ENCODE data around the gene OR52A1. TPM values are rescaled to one million over a fixed set of nuclear protein-coding genes. Genes with fewer than 3 reads are reported as not detected.

Gene OR52A1
- total RNA-seq, 2 experiments from 2014 or later = not detected

- Histone ChIP-seq H3K9me2 (ENCODE audit: insufficient read depth, low read length) (no peaks in the 10 kb centered on the region), H3K9me3 (ENCODE audit: low read length) (no peaks in the 10 kb centered on the region), H3K79me2 (ENCODE audit: insufficient read depth, low read depth, low read length) (no peaks in the 10 kb centered on the region), H3K4me1 (ENCODE audit: insufficient read depth, low read length, poor library complexity, severe bottlenecking) (no peaks in the 10 kb centered on the region), H3K4me3 (ENCODE audit: low read depth, low read length, poor library complexity, severe bottlenecking) (no peak overlapping the region), H3K27ac (ENCODE audit: low read depth, low read length, poor library complexity, severe bottlenecking) (no peak overlapping the region), H4K20me1 (ENCODE audit: insufficient read depth, low read length) (no peaks in the 10 kb centered on the region), H3K36me3 (ENCODE audit: insufficient read depth, low read length) (no peaks in the 10 kb centered on the region), H3K4me2 (ENCODE audit: low read length) (no peak overlapping the region), H2AFZ (ENCODE audit: low read length) (no peak overlapping the region)
- intact Hi-C loops (cut with micrococcal nuclease; ENCODE audit: unreplicated experiment) = no loop called here
- TF ChIP-seq EZH2phosphoT487 (IDR thresholded peaks at IDR 0.05; ENCODE audit: borderline replicate concordance, low read depth, low read length) (no peak), CTCF (conservative IDR thresholded peaks at IDR 0.05; ENCODE audit: low read length) (no peak)
- no peak for DNase-seq (ENCODE audit: low spot score)
- BruUV-seq (replicated peaks) = no TSS peak
- POLR2A ChIA-PET = no interaction called here
- CTCF ChIA-PET (ENCODE audit: unreplicated experiment) = no interaction called here
These were observed 41.5 kb upstream of the OR52A1 start for GRCh38 chr11:5196067-5196466.

DNA sequence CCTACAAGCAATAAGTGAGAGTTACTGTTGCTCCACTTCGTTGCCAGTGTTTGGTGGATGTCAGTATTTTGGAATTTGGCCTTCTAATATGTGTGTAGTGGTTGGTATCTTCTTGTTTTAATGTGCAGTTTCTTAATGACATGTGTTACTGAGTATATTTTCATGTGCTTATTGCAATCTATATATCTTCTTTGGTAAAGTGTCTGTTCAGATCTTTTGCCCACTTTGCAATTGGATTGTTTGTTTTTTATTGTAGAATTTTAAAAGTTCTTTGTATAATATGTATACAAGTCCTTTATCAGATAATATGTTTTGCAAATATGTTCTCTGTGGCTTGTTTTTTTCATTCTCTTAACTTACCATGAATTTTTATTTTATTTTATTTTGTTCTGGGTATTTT is 38.2 kb upstream of the OR52A1 start:
- intact Hi-C loops (cut with micrococcal nuclease; ENCODE audit: unreplicated experiment) = no loop called here
- POLR2A ChIA-PET = no interaction called here

GRCh38 chr11:5188201-5188600 is 33.6 kb upstream of the OR52A1 start:
- no peak overlapping the region for H3K27ac ChIP-seq (ENCODE audit: low read depth, low read length, poor library complexity, severe bottlenecking)
- no peaks in the 10 kb centered on the region for H3K9me2 ChIP-seq (ENCODE audit: insufficient read depth, low read length)
- no peak overlapping the region for H3K4me3 ChIP-seq (ENCODE audit: low read depth, low read length, poor library complexity, severe bottlenecking)
- TF ChIP-seq CTCF (conservative IDR thresholded peaks at IDR 0.05; ENCODE audit: low read length) = no peak
- TF ChIP-seq EZH2phosphoT487 (IDR thresholded peaks at IDR 0.05; ENCODE audit: borderline replicate concordance, low read depth, low read length) = no peak
- ChIA-PET CTCF (ENCODE audit: unreplicated experiment) (no interaction called here), POLR2A (no interaction called here)
- no peak for DNase-seq (ENCODE audit: low spot score)
- H2AFZ ChIP-seq (ENCODE audit: low read length) = no peak overlapping the region
- H3K9me3 ChIP-seq (ENCODE audit: low read length) = no peaks in the 10 kb centered on the region
- no peaks in the 10 kb centered on the region for H3K36me3 ChIP-seq (ENCODE audit: insufficient read depth, low read length)
- no peaks in the 10 kb centered on the region for H3K4me1 ChIP-seq (ENCODE audit: insufficient read depth, low read length, poor library complexity, severe bottlenecking)
- no peak overlapping the region for H3K4me2 ChIP-seq (ENCODE audit: low read length)
- H3K79me2 ChIP-seq (ENCODE audit: insufficient read depth, low read depth, low read length) = no peaks in the 10 kb centered on the region
- no TSS peak for BruUV-seq (replicated peaks)
- no peaks in the 10 kb centered on the region for H4K20me1 ChIP-seq (ENCODE audit: insufficient read depth, low read length)
- intact Hi-C loops (cut with micrococcal nuclease; ENCODE audit: unreplicated experiment) = no loop called here

More for the DNA sequence above, 38.2 kb upstream of the OR52A1 start:
- Histone ChIP-seq H3K36me3 (ENCODE audit: insufficient read depth, low read length) (no peaks in the 10 kb centered on the region), H3K27ac (ENCODE audit: low read depth, low read length, poor library complexity, severe bottlenecking) (no peak overlapping the region), H3K4me1 (ENCODE audit: insufficient read depth, low read length, poor library complexity, severe bottlenecking) (no peaks in the 10 kb centered on the region), H2AFZ (ENCODE audit: low read length) (no peak overlapping the region), H3K9me3 (ENCODE audit: low read length) (no peaks in the 10 kb centered on the region), H3K79me2 (ENCODE audit: insufficient read depth, low read depth, low read length) (no peaks in the 10 kb centered on the region), H3K9me2 (ENCODE audit: insufficient read depth, low read length) (no peaks in the 10 kb centered on the region), H4K20me1 (ENCODE audit: insufficient read depth, low read length) (no peaks in the 10 kb centered on the region), H3K4me3 (ENCODE audit: low read depth, low read length, poor library complexity, severe bottlenecking) (no peak overlapping the region), H3K4me2 (ENCODE audit: low read length) (no peak overlapping the region)
- BruUV-seq (replicated peaks) = no TSS peak
- DNase-seq (ENCODE audit: low spot score) = no peak
- TF ChIP-seq EZH2phosphoT487 (IDR thresholded peaks at IDR 0.05; ENCODE audit: borderline replicate concordance, low read depth, low read length) = no peak
- TF ChIP-seq CTCF (conservative IDR thresholded peaks at IDR 0.05; ENCODE audit: low read length) = no peak
- CTCF ChIA-PET (ENCODE audit: unreplicated experiment) = no interaction called here

All from OCI-LY7 (cell line).